H54 (cell line): ENCODE data around the gene UBR3.
"Not testable (repeated sequence)": the region's sequence is repeated elsewhere in the genome, so short reads cannot be mapped to it uniquely, and the experiment has no call there.

Experiments used
- DNase-seq: peaks from one replicate; pipeline ENCODE4 v3.0.0; 2011; ENCODE audit warnings: low spot score, mixed read lengths; ENCODE audit not compliant: insufficient read length
- FAIRE-seq: peaks from 3 replicates; lab custom pipeline; 2011; peaks lifted over from hg19 to GRCh38; lab: Jason Lieb, UNC
- POLR2A ChIP-seq: IDR thresholded peaks from 2 replicates; pipeline ENCODE4 v1.6.1; 2011; ENCODE audit warnings: low read depth, mild to moderate bottlenecking, low read length

Gene UBR3

DNA sequence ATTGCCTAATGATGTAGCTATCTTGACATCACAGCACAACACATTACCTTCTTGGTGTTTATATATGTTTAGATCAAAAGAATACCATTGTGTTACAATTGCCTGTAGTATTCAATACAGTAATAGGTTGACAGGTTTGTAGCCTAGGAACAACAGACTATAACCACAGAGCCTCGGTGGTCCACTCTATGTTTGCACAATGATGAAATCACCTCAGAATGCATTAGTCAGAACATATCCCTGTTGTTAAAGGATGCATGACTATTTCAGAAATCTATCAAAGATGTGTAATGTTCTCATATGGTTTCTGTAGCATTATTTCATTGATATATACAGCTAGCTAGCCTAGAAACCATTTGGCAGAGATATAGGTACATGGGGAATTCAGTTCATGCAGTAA lies 11.4 kb upstream of the UBR3 start:
- FAIRE-seq (peak; percentile 98), DNase-seq (peak; percentile 29)

DNA sequence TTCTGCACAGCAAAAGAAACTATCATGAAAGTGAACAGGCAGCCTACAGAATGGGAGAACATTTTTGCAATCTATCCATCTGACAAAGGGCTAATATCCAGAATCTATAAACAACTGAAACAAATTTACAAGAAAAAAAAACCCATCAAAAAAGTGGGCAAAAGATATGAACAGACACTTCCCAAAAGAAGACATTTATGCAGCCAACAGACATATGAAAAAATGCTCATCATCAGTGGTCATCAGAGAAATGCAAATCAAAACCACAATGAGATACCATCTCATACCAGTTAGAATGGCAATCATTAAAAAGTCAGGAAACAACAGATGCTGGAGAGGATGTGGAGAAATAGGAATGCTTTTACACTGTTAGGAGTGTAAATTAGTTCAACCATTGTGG lies 10.3 kb upstream of the UBR3 start:
- DNase-seq, FAIRE-seq: not testable (repeated sequence)

More for the DNA sequence above, 11.4 kb upstream of the UBR3 start:
- TF ChIP-seq POLR2A: no peak

DNA sequence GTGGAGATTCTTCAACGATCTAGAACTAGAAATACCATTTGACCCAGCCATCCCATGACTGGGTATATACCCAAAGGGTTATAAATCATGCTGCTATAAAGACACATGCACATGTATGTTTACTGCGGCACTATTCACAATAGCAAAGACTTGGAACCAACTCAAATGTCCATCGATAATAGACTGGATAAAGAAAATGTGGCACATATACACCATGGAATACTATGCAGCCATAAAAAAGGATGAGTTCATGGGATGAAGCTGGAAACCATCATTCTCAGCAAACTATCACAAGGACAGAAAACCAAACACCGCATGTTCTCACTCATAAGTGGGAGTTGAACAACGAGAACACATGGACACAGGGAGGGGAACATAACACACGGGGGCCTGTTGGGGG lies 9.9 kb upstream of the UBR3 start:
- not testable (repeated sequence) for FAIRE-seq, DNase-seq

DNA sequence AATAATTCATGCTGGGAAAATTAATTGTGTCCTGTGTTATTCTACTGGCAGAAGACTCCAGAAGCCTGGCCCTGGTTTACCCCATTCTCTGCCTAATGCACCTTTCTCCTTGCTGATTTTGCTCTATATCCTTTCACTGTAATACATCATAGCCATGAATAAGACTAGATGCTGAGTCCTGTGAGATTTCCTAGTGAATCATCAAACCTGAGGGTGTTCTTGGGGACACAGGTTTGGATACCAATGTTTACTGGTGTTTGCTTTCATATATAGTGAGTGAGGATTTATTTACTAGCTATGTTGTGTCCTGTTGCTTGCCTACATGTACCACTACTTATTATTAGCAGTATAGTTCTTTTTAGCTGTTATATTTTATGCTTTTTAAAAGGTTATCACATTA lies 9.0 kb upstream of the UBR3 start:
- TF ChIP-seq POLR2A: no peak
- peak; percentile 84 for FAIRE-seq
- no peak for DNase-seq

DNA sequence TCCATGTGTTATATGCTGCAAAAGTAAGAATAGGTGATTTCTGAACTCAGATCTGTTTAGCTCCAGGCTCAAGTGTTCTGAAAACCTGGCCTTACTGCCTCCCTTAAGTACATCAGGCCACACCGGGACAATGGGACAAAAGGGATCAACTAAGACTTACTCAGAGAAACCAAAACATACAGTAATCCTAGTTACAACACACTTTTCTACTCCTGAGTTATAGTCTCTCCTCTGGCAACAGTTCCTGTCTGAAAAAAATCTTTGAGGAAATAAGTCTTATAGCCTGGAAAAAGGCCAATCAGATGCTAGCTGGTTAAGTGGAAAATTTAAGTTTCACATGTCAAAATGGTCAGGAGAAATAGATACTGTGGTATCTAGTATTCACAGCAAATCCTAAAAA lies 8.1 kb upstream of the UBR3 start:
- no peak for TF ChIP-seq POLR2A
- FAIRE-seq (peak; percentile 78), DNase-seq (no peak)

DNA sequence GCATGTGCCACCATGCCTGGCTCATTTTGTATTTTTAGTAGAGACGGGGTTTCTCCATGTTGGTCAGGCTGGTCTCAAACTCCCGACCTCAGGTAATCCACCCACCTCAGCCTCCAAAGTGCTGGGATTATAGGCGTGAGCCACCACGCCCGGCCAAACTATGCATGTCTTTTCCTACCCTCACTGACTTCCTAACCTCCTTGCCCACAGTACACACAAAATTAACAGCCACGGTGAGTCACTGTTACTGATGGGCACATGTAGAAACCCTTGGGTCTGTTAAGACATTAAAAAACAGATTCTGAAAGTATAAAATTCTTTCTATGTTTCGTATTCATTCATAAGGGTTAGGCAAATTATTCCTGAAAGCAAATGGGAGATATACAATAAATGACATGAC lies 7.2 kb upstream of the UBR3 start:
- DNase-seq (peak; percentile 35), FAIRE-seq (peak; percentile 78)

DNA sequence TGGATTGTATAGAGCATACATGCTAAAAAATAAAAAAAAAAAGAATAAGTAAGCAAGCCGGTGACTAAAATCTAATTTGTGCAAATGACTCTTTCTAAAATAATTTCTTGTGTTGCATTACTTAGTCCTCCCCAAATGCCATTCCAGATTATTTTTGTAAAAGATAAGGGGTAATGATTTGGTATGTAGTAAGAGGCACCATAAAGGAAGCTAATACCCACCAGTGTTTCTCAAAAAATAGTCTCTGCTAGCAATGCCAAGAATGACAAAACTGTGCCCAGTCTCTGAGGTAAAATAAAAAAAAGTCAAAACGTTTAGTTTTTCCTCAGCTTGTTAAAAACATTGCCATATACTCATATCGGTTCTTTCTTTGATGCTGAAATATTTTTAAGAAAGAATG lies 5.2 kb upstream of the UBR3 start:
- DNase-seq (no peak), FAIRE-seq (no peak)
- TF ChIP-seq POLR2A: no peak

DNA sequence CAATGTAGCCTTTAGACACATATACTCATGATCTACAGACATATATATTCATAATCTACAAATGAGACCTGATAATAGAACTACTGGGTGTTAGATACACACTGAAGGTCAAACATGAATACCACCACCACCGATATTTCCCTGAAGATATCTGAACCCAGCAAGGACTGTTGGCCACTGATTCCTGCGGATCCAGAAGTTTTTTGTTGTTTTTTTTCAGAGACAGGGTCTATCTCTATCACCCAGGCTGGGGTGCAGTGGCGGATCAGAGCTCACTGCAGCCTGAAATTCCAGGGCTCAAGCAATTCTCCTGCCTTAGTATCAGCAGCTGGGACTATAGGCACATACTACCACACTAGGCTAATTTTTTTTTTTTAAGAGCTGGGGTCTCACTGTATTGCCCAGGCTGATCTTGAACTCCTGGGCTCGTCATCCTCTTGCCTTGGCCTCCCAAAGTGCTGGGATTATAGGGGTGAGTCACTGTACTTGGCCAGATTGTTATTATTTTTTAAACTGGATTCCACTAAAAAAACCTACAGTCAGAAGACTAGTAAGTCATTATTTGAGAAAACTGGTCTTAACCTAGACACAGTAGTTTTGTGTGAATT lies 4.4 kb upstream of the UBR3 start:
- DNase-seq (no peak), FAIRE-seq (no peak)
- TF ChIP-seq POLR2A: no peak

DNA sequence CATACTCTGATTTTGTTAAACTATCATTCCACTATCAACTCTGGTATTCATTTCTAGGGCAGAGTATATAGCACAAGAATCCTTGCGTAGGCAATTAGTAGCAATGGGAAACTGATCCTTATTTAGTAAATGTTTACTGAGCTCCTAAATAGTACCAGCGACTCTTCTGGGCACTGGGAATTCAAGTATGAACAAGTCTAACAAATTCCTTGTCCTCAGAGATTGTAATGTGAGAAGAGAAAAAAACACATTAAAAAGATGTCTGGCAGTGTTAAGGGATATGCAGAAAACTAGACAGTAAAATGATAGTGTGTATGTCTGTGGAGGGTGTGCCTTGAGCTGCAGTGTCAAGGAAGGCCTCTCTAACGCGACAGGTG lies 3.3 kb upstream of the UBR3 start:
- no peak for TF ChIP-seq POLR2A
- FAIRE-seq: no peak

DNA sequence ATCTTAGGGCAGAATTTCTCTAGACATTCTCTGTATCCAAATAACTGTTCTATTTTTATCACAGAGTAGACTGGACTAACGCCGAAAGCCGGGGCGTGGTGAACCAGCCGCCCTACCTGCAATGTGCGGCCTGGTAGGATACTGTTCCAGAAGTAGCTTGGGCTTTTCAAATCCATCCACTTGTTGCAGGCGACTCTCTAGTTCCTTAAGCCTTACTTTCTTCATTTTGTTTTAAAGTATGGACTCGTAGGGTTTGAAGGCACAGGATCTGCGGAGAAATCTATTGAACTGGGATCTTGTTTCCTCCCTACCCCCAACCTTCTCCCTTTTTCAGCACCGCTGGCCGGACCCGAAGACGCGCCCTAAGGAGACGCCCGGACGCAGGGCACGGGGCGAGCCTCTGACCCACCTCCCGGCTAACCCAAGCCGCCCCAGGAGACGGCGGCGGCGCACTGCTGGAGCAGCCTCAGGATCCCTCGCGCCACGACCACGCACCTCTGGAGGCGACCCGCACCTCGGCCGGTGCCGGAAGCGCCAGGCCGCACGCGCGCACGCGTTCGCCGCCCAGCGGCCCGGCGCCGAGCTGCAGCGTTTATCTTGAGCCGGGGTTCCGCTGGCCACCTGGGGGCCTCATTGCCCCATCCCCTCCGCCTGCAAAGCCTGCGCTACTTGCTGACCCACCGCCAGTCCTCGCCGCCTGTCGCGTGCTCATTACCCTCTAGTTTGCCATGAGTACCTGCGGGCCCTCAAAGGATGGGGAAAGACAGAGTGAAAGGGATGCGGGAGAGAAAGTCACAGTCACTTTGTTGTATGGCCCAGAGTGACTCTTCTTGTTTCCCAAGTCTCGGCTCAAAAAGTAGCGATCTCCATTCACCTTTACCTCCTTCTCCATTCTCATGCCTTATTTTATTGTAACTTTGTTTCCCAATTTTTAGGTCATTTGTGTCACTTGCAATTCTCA lies 2.6 kb upstream of the UBR3 start, which contains the start of gene METTL5:
Gene METTL5, minus strand, starts transcription at position 533 of the 961 bp plus-strand sequence. Its CDS starts 308 bp downstream, at position 225.
- FAIRE-seq (no peak), DNase-seq (peak; percentile 78)
- TF ChIP-seq POLR2A: peak; percentile 83

More for the DNA sequence above, 3.3 kb upstream of the UBR3 start:
- DNase-seq: no peak

DNA sequence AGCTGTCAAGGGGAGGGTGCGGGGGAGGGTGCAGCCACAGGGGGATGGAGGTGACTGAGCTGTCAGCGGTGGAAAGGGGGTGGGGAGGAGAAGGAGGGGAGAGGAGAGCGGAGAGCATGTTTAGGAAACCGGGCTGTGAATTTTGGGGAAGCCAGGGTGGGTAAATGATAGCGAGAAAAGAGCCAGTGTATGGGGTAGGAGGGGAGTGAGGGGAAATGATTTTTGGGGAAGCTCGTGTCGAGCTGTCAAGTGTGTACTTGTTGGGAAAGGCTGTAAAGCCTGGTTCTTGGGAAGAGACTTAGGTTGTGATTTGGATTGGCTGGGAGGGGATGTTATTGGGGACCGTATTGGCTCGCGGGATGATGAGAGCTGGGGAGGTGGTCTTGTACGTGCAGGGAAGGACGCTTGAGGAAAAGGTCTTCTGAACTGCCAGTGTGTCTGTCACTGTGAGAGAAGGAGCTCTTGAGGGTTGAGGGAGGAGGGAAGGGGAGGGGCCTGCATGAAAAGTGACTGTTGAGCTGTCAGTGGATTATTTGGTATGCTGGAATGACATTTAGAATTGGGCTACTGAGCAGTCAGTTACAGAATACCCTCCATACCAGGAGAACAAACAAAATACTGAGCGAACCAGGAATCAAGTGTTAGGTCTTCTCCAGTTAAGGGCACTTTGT lies 1.0 kb downstream of the UBR3 start:
- DNase-seq (peak; percentile 45), FAIRE-seq (peak; percentile 81)
- no peak for TF ChIP-seq POLR2A

DNA sequence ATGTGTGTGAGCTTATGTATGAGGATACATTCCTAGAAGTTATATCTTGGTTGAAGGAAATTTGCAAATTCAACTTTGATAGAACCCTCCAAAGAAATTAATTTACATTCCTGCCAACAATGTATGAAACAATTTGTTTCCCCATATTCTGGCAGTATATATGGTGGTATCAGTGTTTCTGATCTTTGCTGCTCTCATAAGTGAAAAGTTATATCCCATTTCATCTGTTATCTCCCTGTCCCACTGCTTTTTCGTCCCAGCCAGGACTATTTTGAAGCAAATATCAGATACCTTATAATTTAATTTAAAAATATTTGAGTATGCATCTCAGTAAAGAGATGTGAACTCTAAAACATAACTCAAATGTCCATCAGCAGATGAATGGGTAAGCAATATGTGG lies 7.1 kb downstream of the UBR3 start:
- FAIRE-seq (no peak), DNase-seq (no peak)
- TF ChIP-seq POLR2A: no peak

DNA sequence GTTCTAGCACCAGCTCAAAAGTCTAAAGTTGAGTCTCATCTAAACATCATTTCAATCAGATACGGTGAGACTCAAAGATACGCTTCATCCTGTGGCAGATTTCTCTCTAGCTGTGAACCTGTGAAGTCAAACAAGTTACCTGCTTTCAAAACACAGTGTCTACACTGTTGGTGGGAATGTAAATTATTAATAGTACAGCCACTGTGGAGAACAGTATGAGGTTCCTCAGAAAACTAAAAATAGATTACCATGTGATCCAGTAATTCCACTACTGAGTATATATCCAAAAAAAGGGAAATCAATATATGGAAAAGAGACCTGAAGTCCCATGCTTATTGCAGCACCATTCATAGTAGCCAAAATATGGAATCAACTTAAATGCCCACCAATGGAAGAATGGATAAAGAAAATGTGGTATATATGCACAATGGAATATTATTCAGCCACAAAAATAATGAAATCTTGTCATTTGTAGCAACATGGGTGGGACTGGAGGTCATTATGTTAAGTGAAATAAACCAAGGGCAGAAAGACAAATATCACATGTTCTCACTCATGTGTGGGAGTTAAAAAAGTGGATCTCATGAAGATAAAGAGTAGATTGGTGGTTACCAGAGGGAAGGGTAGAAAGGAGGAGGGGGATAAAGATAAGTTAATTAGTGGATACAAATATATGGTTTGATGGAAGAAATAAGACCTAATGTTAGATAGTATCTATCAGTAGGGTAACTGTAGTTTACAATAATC lies 11.7 kb downstream of the UBR3 start:
- FAIRE-seq (no peak), DNase-seq (no peak)
- TF ChIP-seq POLR2A: no peak
